Activated naive CD4-positive, alpha-beta T cell treated with anti-CD3 and anti-CD28 coated beads, Interleukin-2, amount 10 ng/mL, durations not matched to agents 7 days and 5 days (primary cell): ENCODE measurements around the gene TRIB2.

Source experiments
- CTCF ChIA-PET: fragments of 350-600 bp; sonication (Branson Sonifier 250); formaldehyde crosslinking; loops from one replicate; lab custom pipeline; 2021; ENCODE audit warnings: antibody characterized with exemption; lab: Charles Lee
- DNase-seq: peaks from one replicate; pipeline ENCODE4 v3.0.0-alpha.2; 2020
- H3K27ac Mint-ChIP-seq: one replicate; pipeline ENCODE4 v1.8.0; 2021; ENCODE audit warnings: mild to moderate bottlenecking, moderate library complexity, mixed read lengths
- H3K27me3 Mint-ChIP-seq: one replicate; pipeline ENCODE4 v1.8.0; 2021; ENCODE audit warnings: mild to moderate bottlenecking, mixed read lengths
- H3K36me3 Mint-ChIP-seq: one replicate; pipeline ENCODE4 v1.8.0; 2021; ENCODE audit warnings: mixed read lengths
- H3K4me1 Mint-ChIP-seq: one replicate; pipeline ENCODE4 v1.8.0; 2021; ENCODE audit warnings: mixed read lengths
- H3K4me3 Mint-ChIP-seq: one replicate; pipeline ENCODE4 v1.8.0; 2021; ENCODE audit warnings: mild to moderate bottlenecking, moderate library complexity, mixed read lengths
- H3K9me3 Mint-ChIP-seq: one replicate; pipeline ENCODE4 v1.8.0; 2021; ENCODE audit warnings: mixed read lengths

TRIB2 gene

DNA sequence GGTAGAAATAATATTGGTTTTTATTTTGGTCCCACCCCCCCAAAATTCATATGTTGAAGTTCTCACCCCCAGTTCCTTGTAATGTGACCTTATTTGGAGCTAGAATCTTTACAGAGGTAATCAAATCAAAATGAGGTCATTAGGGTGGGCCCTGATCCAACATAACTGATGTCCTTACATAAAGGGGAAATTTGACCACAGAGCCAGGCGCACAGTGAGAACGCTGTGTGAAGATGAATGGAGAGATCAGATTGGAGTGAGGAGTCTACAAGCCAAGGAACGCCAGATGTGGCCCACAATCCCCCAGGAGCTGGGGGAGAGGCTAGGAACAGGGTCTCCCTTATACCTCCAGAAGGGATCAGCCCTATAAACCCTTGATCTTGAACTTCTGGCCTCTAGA is 31.6 kb upstream of the TRIB2 start:
- peaks cover 4% of the 10 kb centered on the region for H3K36me3 Mint-ChIP-seq

DNA sequence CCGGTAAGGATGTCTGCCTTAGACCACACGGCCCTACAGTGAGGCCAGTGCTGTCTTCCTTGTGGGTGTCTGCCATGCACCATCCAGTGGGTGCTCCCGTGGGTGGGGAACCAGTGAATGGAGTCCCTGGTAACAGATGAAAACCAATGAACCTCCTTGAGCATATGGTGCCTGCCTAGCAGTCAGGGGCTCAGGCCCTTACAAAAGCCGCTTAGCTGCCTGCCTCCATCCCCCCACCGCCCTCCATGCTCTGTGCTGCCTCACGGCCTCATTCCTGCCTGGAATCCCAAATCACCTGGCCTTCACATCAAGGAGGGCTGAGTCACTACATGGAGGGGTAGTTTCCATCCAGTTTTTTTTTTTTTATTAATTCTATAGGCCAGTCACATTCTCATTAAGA is 30.8 kb upstream of the TRIB2 start:
- H3K27ac Mint-ChIP-seq: no peak overlapping the region
- CTCF ChIA-PET: no interaction called here
- DNase-seq: no peak
- peaks cover 42% of the 10 kb centered on the region for H3K27me3 Mint-ChIP-seq
- peaks cover 4% of the 10 kb centered on the region for H3K36me3 Mint-ChIP-seq
- H3K9me3 Mint-ChIP-seq: peaks cover 5% of the 10 kb centered on the region
- H3K4me1 Mint-ChIP-seq: no peaks in the 10 kb centered on the region
- H3K4me3 Mint-ChIP-seq: no peak overlapping the region

More for the DNA sequence above, 31.6 kb upstream of the TRIB2 start:
- Mint-ChIP-seq H3K4me3 (no peak overlapping the region), H3K4me1 (no peaks in the 10 kb centered on the region), H3K9me3 (peaks cover 11% of the 10 kb centered on the region), H3K27me3 (peaks cover 45% of the 10 kb centered on the region), H3K27ac (no peak overlapping the region)
- CTCF ChIA-PET: no interaction called here
- DNase-seq: no peak

- CTCF ChIA-PET: no interaction called here
- Mint-ChIP-seq H3K9me3 (peaks cover 9% of the 10 kb centered on the region), H3K4me3 (no peak overlapping the region), H3K36me3 (peaks cover 4% of the 10 kb centered on the region), H3K27me3 (peaks cover 34% of the 10 kb centered on the region), H3K27ac (no peak overlapping the region), H3K4me1 (no peaks in the 10 kb centered on the region)
- no peak for DNase-seq
Measured at GRCh38 chr2:12686708-12687283, 29.9 kb upstream of the TRIB2 start.

DNA sequence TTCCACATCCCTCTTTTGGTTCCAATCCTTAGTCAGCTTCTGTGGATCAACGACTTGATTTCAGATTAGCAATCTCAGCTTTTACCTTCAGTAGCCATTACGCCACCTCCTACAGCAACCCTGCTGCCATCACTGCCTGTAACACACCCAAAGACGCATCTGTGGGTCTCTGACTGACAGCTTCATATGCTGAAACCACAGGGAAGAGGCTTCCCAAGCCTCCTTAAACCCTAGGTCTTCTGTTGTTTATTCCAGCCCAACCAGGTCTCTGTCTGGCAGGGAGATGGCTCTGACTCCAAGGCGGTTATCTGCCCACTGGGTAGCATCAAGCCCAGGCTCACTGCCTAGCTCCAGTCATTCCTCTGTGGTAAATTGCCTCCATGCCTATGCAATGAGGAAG is 28.6 kb upstream of the TRIB2 start:
- Mint-ChIP-seq H3K36me3 (peaks cover 9% of the 10 kb centered on the region), H3K9me3 (peaks cover 18% of the 10 kb centered on the region), H3K27me3 (peaks cover 23% of the 10 kb centered on the region), H3K4me1 (peaks cover 2% of the 10 kb centered on the region), H3K27ac (no peak overlapping the region), H3K4me3 (no peak overlapping the region)
- DNase-seq: no peak
- CTCF ChIA-PET: no interaction called here

GRCh38 chr2:12688893-12689292 is 27.8 kb upstream of the TRIB2 start:
- CTCF ChIA-PET: interaction anchor here (0.8 kb wide), 1 partner anchor 20 kb away, joined by 4 read pairs; no protein-coding TSS in a partner anchor
- H3K36me3 Mint-ChIP-seq: peaks cover 10% of the 10 kb centered on the region
- peaks cover 21% of the 10 kb centered on the region for H3K9me3 Mint-ChIP-seq
- H3K27ac Mint-ChIP-seq: no peak overlapping the region
- no peak overlapping the region for H3K4me3 Mint-ChIP-seq
- peaks cover 23% of the 10 kb centered on the region for H3K27me3 Mint-ChIP-seq
- H3K4me1 Mint-ChIP-seq: peaks cover 2% of the 10 kb centered on the region
- no peak for DNase-seq

DNA sequence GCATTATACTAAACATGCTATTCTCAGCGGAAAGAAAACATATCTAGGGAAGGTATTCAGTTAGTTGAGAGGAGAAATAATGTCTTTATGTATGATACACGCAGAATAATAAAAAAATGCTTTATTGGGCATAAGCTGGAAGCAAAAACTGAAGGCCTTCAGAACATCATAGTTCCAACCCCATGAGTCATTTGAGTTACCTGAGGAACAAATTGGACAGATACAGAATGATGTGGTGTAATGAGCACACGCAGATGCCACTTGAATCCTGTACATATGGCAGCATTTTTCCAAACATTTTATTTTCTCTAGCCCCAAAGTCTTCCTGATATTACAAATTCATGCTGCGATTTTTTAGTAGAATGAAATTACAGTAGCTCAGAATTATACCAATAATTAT is 23.2 kb upstream of the TRIB2 start:
- Mint-ChIP-seq H3K9me3 (peaks cover 21% of the 10 kb centered on the region), H3K27me3 (no peaks in the 10 kb centered on the region), H3K4me3 (no peak overlapping the region), H3K36me3 (peaks cover 11% of the 10 kb centered on the region), H3K4me1 (peaks cover 2% of the 10 kb centered on the region), H3K27ac (no peak overlapping the region)
- CTCF ChIA-PET: no interaction called here
- DNase-seq: no peak

- CTCF ChIA-PET: no interaction called here
- DNase-seq: no peak
- H3K36me3 Mint-ChIP-seq: peaks cover 9% of the 10 kb centered on the region
Measured at GRCh38 chr2:12694990-12695774, 21.6 kb upstream of the TRIB2 start.

GRCh38 chr2:12697617-12698016 is 19.1 kb upstream of the TRIB2 start:
- CTCF ChIA-PET: no interaction called here
- Mint-ChIP-seq H3K9me3 (peaks cover 6% of the 10 kb centered on the region), H3K4me1 (peaks cover 9% of the 10 kb centered on the region), H3K36me3 (peaks cover 6% of the 10 kb centered on the region), H3K4me3 (no peak overlapping the region), H3K27ac (no peak overlapping the region), H3K27me3 (peaks cover 10% of the 10 kb centered on the region)
- no peak for DNase-seq

More at GRCh38 chr2:12694990-12695774, 21.6 kb upstream of the TRIB2 start:
- H3K27ac Mint-ChIP-seq: no peak overlapping the region
- peaks cover 2% of the 10 kb centered on the region for H3K4me1 Mint-ChIP-seq
- H3K27me3 Mint-ChIP-seq: no peaks in the 10 kb centered on the region
- H3K9me3 Mint-ChIP-seq: peaks cover 16% of the 10 kb centered on the region
- no peak overlapping the region for H3K4me3 Mint-ChIP-seq

GRCh38 chr2:12700989-12701388 is 15.7 kb upstream of the TRIB2 start:
- CTCF ChIA-PET: no interaction called here
- no peak overlapping the region for H3K4me3 Mint-ChIP-seq
- DNase-seq: no peak

DNA sequence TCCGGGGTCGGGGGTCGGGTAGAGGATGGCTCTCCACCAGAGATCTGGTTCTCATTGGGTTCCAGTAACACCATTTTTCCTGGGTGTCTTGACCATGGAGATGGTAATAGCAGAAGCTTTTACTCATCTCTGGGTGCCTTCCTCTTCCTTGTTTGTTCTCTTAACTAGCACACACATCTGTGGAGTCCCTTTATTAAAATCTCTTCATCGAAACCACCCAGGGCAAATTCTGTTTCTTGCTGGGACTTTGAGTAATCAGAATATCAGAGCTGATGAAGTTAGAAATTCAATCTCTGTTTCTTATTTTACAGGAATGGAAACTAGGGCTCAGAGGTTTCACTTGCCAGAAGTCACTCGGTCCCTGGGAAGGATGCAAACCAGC is 15.0 kb upstream of the TRIB2 start:
- CTCF ChIA-PET: interaction anchor here (1.3 kb wide), 1 partner anchor 14 kb away, joined by 5 read pairs; no protein-coding TSS in a partner anchor
- Mint-ChIP-seq H3K4me3 (no peak overlapping the region), H3K9me3 (peaks cover 12% of the 10 kb centered on the region), H3K27ac (no peak overlapping the region), H3K36me3 (peaks cover 12% of the 10 kb centered on the region), H3K4me1 (peaks cover 22% of the 10 kb centered on the region), H3K27me3 (peaks cover 10% of the 10 kb centered on the region)
- no peak for DNase-seq

More at GRCh38 chr2:12700989-12701388, 15.7 kb upstream of the TRIB2 start:
- Mint-ChIP-seq H3K27me3 (peaks cover 10% of the 10 kb centered on the region), H3K9me3 (peaks cover 12% of the 10 kb centered on the region), H3K27ac (no peak overlapping the region), H3K4me1 (peaks cover 22% of the 10 kb centered on the region), H3K36me3 (peaks cover 10% of the 10 kb centered on the region)

DNA sequence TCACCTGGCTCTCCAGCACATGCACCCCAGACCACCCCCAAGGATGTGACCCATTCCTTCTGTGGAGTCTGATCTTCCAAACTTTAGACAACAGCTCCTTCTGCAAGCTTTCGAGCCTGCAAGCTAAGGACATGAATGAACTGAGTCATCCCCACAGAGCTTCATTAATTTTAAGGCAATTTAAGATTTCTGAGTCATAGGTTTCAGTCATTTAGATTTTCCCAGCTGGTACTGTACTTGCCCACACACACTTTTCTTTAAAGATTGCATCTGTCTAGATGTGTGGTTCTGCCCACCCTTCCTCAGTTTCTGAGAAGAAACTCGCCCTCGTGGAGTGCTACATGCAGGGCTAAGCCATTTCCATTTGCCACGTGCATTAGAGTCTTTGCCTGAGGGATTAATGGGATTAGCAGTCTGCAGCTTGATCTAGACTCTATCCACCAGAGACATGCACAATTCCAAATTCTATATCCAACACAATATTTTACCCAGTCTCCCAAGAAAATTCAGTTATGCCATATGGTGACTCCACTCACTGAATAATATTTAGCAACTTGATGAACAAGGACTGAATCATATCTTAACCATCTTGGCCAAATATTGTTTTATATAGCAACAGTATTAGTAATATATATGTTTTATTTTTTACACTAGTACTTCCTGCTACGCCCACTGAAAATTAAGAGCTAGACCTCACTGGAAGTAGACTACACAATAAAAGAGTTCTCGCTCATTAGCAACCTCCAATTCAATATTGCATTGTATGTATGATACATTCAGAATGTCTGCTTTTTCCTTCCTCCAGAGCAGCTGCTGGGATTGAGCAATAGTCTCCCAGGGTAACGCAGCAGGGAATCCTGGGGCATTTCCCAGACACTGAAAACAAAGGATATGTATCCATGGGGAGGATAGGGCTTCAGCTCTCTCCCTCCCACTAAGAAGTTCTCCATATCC is 14.3 kb upstream of the TRIB2 start:
- peaks cover 10% of the 10 kb centered on the region for H3K27me3 Mint-ChIP-seq
- H3K4me3 Mint-ChIP-seq: no peak overlapping the region
- H3K36me3 Mint-ChIP-seq: peaks cover 12% of the 10 kb centered on the region
- peaks cover 12% of the 10 kb centered on the region for H3K9me3 Mint-ChIP-seq
- CTCF ChIA-PET: interaction anchor here (1.3 kb wide), 1 partner anchor 13 kb away, joined by 5 read pairs; no protein-coding TSS in a partner anchor
- peaks cover 22% of the 10 kb centered on the region for H3K4me1 Mint-ChIP-seq
- no peak for DNase-seq
- H3K27ac Mint-ChIP-seq: no peak overlapping the region

- Mint-ChIP-seq H3K36me3 (peaks cover 15% of the 10 kb centered on the region), H3K4me1 (peaks cover 40% of the 10 kb centered on the region), H3K9me3 (peaks cover 16% of the 10 kb centered on the region), H3K27ac (no peak overlapping the region), H3K27me3 (peaks cover 10% of the 10 kb centered on the region), H3K4me3 (no peak overlapping the region)
- no peak for DNase-seq
- CTCF ChIA-PET: interaction anchor here (1.1 kb wide), 1 partner anchor 12 kb away, joined by 3 read pairs; no protein-coding TSS in a partner anchor
Measured at GRCh38 chr2:12704378-12704777, 12.4 kb upstream of the TRIB2 start.

GRCh38 chr2:12705230-12705629 is 11.5 kb upstream of the TRIB2 start:
- CTCF ChIA-PET: interaction anchor here (0.9 to 1.1 kb wide), 2 partner anchors 11 kb away, joined by 3 to 5 read pairs; partner anchors contain the start of gene TRIB2
- H3K4me3 Mint-ChIP-seq: no peak overlapping the region
- no peak overlapping the region for H3K27ac Mint-ChIP-seq

DNA sequence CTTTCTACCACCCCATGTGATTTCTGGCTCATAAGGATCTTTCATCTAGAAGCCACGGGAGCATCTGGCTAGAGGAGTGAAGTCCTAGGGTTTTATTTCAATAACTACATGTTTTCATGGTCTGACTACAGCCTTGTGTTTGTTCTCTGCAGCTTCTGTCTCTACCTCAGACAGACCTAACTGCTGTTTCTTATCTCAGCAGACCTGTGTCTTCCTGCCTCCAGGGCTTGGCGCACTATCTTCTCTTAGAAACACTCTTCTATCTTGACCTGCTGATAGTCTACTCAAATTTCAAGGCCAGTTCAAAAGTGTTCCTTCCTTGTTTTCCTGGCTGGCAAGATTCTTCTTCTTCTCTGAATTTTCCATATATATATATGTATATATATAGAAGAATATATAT is 11.0 kb upstream of the TRIB2 start:
- Mint-ChIP-seq H3K4me1 (peaks cover 54% of the 10 kb centered on the region), H3K36me3 (peaks cover 25% of the 10 kb centered on the region), H3K27me3 (peaks cover 10% of the 10 kb centered on the region), H3K4me3 (no peak overlapping the region), H3K27ac (no peak overlapping the region), H3K9me3 (peaks cover 19% of the 10 kb centered on the region)
- CTCF ChIA-PET: interaction anchor here (0.9 kb wide), 1 partner anchor 11 kb away, joined by 5 read pairs; the partner anchor contains the start of gene TRIB2
- DNase-seq: no peak

More at GRCh38 chr2:12705230-12705629, 11.5 kb upstream of the TRIB2 start:
- Mint-ChIP-seq H3K4me1 (peaks cover 49% of the 10 kb centered on the region), H3K36me3 (peaks cover 20% of the 10 kb centered on the region), H3K9me3 (peaks cover 19% of the 10 kb centered on the region), H3K27me3 (peaks cover 10% of the 10 kb centered on the region)
- no peak for DNase-seq
